Endothelial cell of umbilical vein (primary cell): ENCODE results near the gene FAM3D. TPM values are rescaled to one million over a fixed set of nuclear protein-coding genes. Genes with fewer than 3 reads are reported as not detected.

Source experiments
- BruUV-seq: library from RNA; stranded (reverse); fragments of 400-500 nt; replicated peaks from 2 replicates; lab custom pipeline; 2021; lab: Mats Ljungman, UMichigan
- CTCF ChIA-PET: fragments of 300-600, 350-600 bp; sonication (Branson Sonifier 250); formaldehyde crosslinking; loops from one replicate; lab custom pipeline; 2021; ENCODE audit warnings: antibody characterized with exemption, inconsistent platforms; lab: Charles Lee
- POLR2A ChIA-PET: fragments of 300-600, 350-600 bp; sonication (Branson Sonifier 250); formaldehyde crosslinking; loops from one replicate; lab custom pipeline; 2021; ENCODE audit warnings: antibody characterized with exemption, inconsistent platforms; lab: Charles Lee
- DNase-seq: peaks from one replicate; pipeline ENCODE4 v3.0.0-alpha.2; 2011; ENCODE audit warnings: low read depth, low spot score
- FAIRE-seq: peaks from 2 replicates; lab custom pipeline; 2011; peaks lifted over from hg19 to GRCh38; lab: Jason Lieb, UNC
- H2AFZ ChIP-seq: 2 replicates; pipeline ENCODE4 v1.6.0; 2012; ENCODE audit warnings: low read depth, low read length, control low read depth, inconsistent platforms
- H3K27ac ChIP-seq: 2 replicates; pipeline ENCODE4 v1.5.1; 2011; ENCODE audit warnings: low read depth, mild to moderate bottlenecking, control low read depth, low read length, moderate library complexity; ENCODE audit not compliant: insufficient read depth
- H3K27me3 ChIP-seq, 2 experiments: 2 replicates each; pipeline versions ENCODE4 v1.6.0 to v1.6.1; 2011; ENCODE audit warnings: low read length in 2 of 2, mixed read lengths in 1 of 2; ENCODE audit not compliant: control insufficient read depth in 2 of 2, insufficient read depth in 2 of 2
- H3K36me3 ChIP-seq, 2 experiments: 2 replicates in 1 of 2; 3 replicates in 1 of 2; pipeline ENCODE4 v1.5.1; 2011; ENCODE audit warnings: low read length in 2 of 2, mild to moderate bottlenecking in 1 of 2, moderate library complexity in 1 of 2; ENCODE audit not compliant: control insufficient read depth in 2 of 2, insufficient read depth in 2 of 2; ENCODE audit errors: extremely low read depth in 1 of 2
- H3K4me1 ChIP-seq: 3 replicates; pipeline ENCODE4 v1.5.1; 2011; ENCODE audit warnings: mild to moderate bottlenecking, low read length; ENCODE audit not compliant: control insufficient read depth, insufficient read depth; ENCODE audit errors: extremely low read depth
- H3K4me2 ChIP-seq: 2 replicates; pipeline ENCODE4 v1.6.1; 2011; ENCODE audit warnings: low read length, control low read depth, mixed read lengths; ENCODE audit not compliant: insufficient read depth
- H3K4me3 ChIP-seq, 3 experiments: fragments of 200-600 bp in 1 of 3; sonication (generic), shearing (Covaris generic) in 1 of 3; replicated peaks in 1 of 3; 2 replicates each; pipeline ENCODE4 v1.5.1; 2011 to 2016; ENCODE audit warnings: control low read depth in 3 of 3, low read length in 3 of 3, mild to moderate bottlenecking in 2 of 3, inconsistent platforms in 1 of 3, low read depth in 1 of 3, moderate library complexity in 1 of 3; ENCODE audit not compliant: insufficient read depth in 1 of 3
- H3K79me2 ChIP-seq: 2 replicates; pipeline ENCODE4 v1.6.0; 2012; ENCODE audit warnings: low read length, inconsistent platforms; ENCODE audit not compliant: control insufficient read depth, insufficient read depth
- H3K9ac ChIP-seq: replicated peaks from 2 replicates; pipeline ENCODE3; 2011; ENCODE audit warnings: low read length, control low read depth; ENCODE audit not compliant: insufficient read depth; ENCODE audit errors: extremely low read depth
- H3K9me1 ChIP-seq: replicated peaks from 3 replicates; pipeline ENCODE4 v1.6.0; 2011; ENCODE audit warnings: mild to moderate bottlenecking, low read length; ENCODE audit not compliant: control insufficient read depth, insufficient read depth; ENCODE audit errors: extremely low read depth
- H3K9me3 ChIP-seq: replicated peaks from 2 replicates; pipeline ENCODE4 v1.5.1; 2012; ENCODE audit warnings: low read length, inconsistent platforms; ENCODE audit not compliant: control insufficient read depth, insufficient read depth
- H4K20me1 ChIP-seq: replicated peaks from 2 replicates; pipeline ENCODE3; 2011; ENCODE audit warnings: mild to moderate bottlenecking, low read length; ENCODE audit not compliant: control insufficient read depth, insufficient read depth; ENCODE audit errors: extremely low read depth
- CTCF ChIP-seq, 2 donors: IDR thresholded peaks; 1 replicate in 1 of 2; 2 replicates in 1 of 2; pipeline ENCODE4 v1.5.1; 2011; ENCODE audit warnings: low read length in 2 of 2, mild to moderate bottlenecking in 2 of 2, moderate library complexity in 2 of 2, control low read depth in 1 of 2, inconsistent platforms in 1 of 2, low read depth in 1 of 2; ENCODE audit not compliant: insufficient read depth in 1 of 2; ENCODE audit errors: extremely low read depth in 1 of 2
- EZH2 ChIP-seq: IDR thresholded peaks from 2 replicates; pipeline ENCODE4 v1.6.1; 2012; ENCODE audit warnings: borderline replicate concordance, low read depth, mild to moderate bottlenecking, moderate library complexity, low read length, inconsistent platforms; ENCODE audit not compliant: severe bottlenecking
- FOS ChIP-seq: IDR thresholded peaks from 2 replicates; pipeline ENCODE4 v1.6.1; 2011; ENCODE audit warnings: mild to moderate bottlenecking, low read length, moderate library complexity, borderline replicate concordance; ENCODE audit not compliant: insufficient read depth
- GATA2 ChIP-seq: IDR thresholded peaks from 2 replicates; pipeline ENCODE4 v1.7.0; 2011; ENCODE audit warnings: low read depth, mild to moderate bottlenecking, moderate library complexity, mixed read lengths, low read length; ENCODE audit not compliant: insufficient read length, insufficient read depth
- JUN ChIP-seq: IDR thresholded peaks from 2 replicates; pipeline ENCODE4 v1.6.1; 2011; ENCODE audit warnings: borderline replicate concordance, low read depth; ENCODE audit not compliant: insufficient read length, insufficient read depth
- MAX ChIP-seq: IDR thresholded peaks from 2 replicates; pipeline ENCODE4 v1.6.1; 2011; ENCODE audit not compliant: insufficient read depth, insufficient read length
- MYC ChIP-seq: IDR thresholded peaks from one replicate; pipeline ENCODE4 v1.6.1; 2011; ENCODE audit warnings: mild to moderate bottlenecking, low read depth, low read length
- POLR2A ChIP-seq: IDR thresholded peaks from 2 replicates; pipeline ENCODE4 v1.6.1; 2012; ENCODE audit warnings: low read depth, mild to moderate bottlenecking, control low read depth, low read length
- POLR2AphosphoS5 ChIP-seq: IDR thresholded peaks from 2 replicates; pipeline ENCODE4 v1.6.1; 2012; ENCODE audit warnings: low read depth, mild to moderate bottlenecking, control low read depth, low read length, moderate library complexity; ENCODE audit not compliant: insufficient read depth
- dilution Hi-C: fragments of 300-500 bp; cut with MboI; formaldehyde crosslinking; loops from one replicate; pipeline ENCODE4 v1.15.0; 2019; ENCODE audit warnings: low sequenced_read_pairs; ENCODE audit not compliant: extremely low pct_ligation_motif_present
- intact Hi-C: fragments of 100-400 bp; cut with micrococcal nuclease; formaldehyde crosslinking; loops from one replicate; pipeline ENCODE4 v1.10.0; 2022
- polyA plus RNA-seq, 4 experiments: library from polyadenylated mRNA; depleted of rRNA in 3 of 4; stranded (reverse) in 3 of 4; unstranded in 1 of 4; fragments of >200 nt; gene quantifications; 2 replicates each; pipeline versions ENCODE4 v1.2.1 to v1.2.3, GENCODE V29; 2011 to 2012; ENCODE audit warnings: missing spikeins in 1 of 4
- total RNA-seq: library from RNA; stranded (reverse); gene quantifications from 2 replicates; pipeline ENCODE4 v1.2.3, GENCODE V29; 2021

The FAM3D gene
- total and polyA plus RNA-seq, 2 donors (not counting 3 experiments of a cell fraction or from before 2014, with no cell fraction given), result 0.12 TPM; not detected in 1

GRCh38 chr3:58645726-58646125, 20.8 kb downstream of the FAM3D start:
- no peak overlapping the region for H2AFZ ChIP-seq
- H3K4me2 ChIP-seq, result no peak overlapping the region
- FAIRE-seq (no peak), DNase-seq (no peak)
- H4K20me1 ChIP-seq, result no peaks in the 10 kb centered on the region
- no peaks in the 10 kb centered on the region for H3K79me2 ChIP-seq
- BruUV-seq, result no TSS peak
- TF ChIP-seq JUN (no peak), POLR2A (no peak), FOS (no peak), EZH2 (no peak), MAX (no peak), CTCF (IDR thresholded peaks at IDR 0.05; ENCODE audit: extremely low read depth in 1 of 2, insufficient read depth in 1 of 2, low read depth in 1 of 2, low read length in 2 of 2) (no peak), GATA2 (no peak), POLR2AphosphoS5 (no peak), MYC (no peak)
- POLR2A ChIA-PET, result no interaction called here
- intact Hi-C loops (no loop called here), dilution Hi-C loops (no loop called here)
- H3K9me3 ChIP-seq, result no peaks in the 10 kb centered on the region
- H3K9ac ChIP-seq, result no peak overlapping the region
- H3K36me3 ChIP-seq, result no peaks in the 10 kb centered on the region
- CTCF ChIA-PET, result interaction anchor here (0.7 kb wide), 1 partner anchor 193 kb away, joined by 3 read pairs; no protein-coding TSS in a partner anchor
- H3K4me1 ChIP-seq, result peaks cover 18% of the 10 kb centered on the region
- H3K9me1 ChIP-seq, result no peaks in the 10 kb centered on the region
- no peaks in the 10 kb centered on the region for H3K27me3 ChIP-seq
- no peak overlapping the region for H3K27ac ChIP-seq
- H3K4me3 ChIP-seq, result no peak overlapping the region
